Ovary (tissue), 9 donors: ENCODE data around the gene ATP5PB. TPM values are rescaled to one million over a fixed set of nuclear protein-coding genes. Genes with fewer than 3 reads are reported as not detected.

ENCODE experiments used
- DNase-seq, 5 donors: peaks; one replicate each; pipeline ENCODE4 v3.0.0-alpha.2; 2019 to 2020
- H3K27ac ChIP-seq, 2 donors: fragments of 200-600 bp; one replicate each; pipeline versions ENCODE4 v1.5.1 to v1.8.0; 2019 to 2022
- H3K27me3 ChIP-seq: fragments of 200-600 bp; one replicate; pipeline ENCODE4 v1.8.0; 2022
- H3K36me3 ChIP-seq: fragments of 200-600 bp; sonication (generic); one replicate; pipeline ENCODE4 v1.5.1; 2019
- H3K4me1 ChIP-seq: one replicate; pipeline ENCODE4 v1.8.1; 2013; ENCODE audit warnings: mild to moderate bottlenecking, moderate library complexity; ENCODE audit not compliant: insufficient read depth
- H3K4me3 ChIP-seq: fragments of 200-600 bp; sonication (generic); one replicate; pipeline ENCODE4 v1.5.1; 2017
- H3K9me3 ChIP-seq, 2 donors: fragments of 200-600 bp in 1 of 2; sonication (generic) in 1 of 2; one replicate each; pipeline versions ENCODE4 v1.5.1 to v1.8.1; 2013 to 2019; ENCODE audit warnings: mild to moderate bottlenecking in 1 of 2, moderate library complexity in 1 of 2
- CTCF ChIP-seq, 3 donors: fragments of 450-650 bp in 2 of 3; fragments of 200-600 bp in 1 of 3; IDR thresholded peaks; one replicate each; pipeline versions ENCODE4 v1.5.1 to v1.8.0; 2016 to 2022; ENCODE audit warnings: antibody characterized with exemption in 3 of 3, mild to moderate bottlenecking in 1 of 3
- EP300 ChIP-seq: sonication (generic); formaldehyde crosslinking; IDR thresholded peaks from one replicate; pipeline ENCODE4 v1.6.1; 2017; ENCODE audit warnings: antibody characterized with exemption
- POLR2A ChIP-seq: fragments of 450-650 bp; IDR thresholded peaks from one replicate; pipeline ENCODE4 v1.6.1; 2017; ENCODE audit warnings: antibody characterized with exemption, mild to moderate bottlenecking, moderate library complexity
- WGBS, 3 donors: extraction: QIAGEN DNeasy Blood & Tissue Kit in 1 of 3; methylation state at CpG; one replicate each; pipeline versions ENCODE4 v1.1.5 to v1.1.7; 2013 to 2017; 5-methylcytosine and 5-hydroxymethylcytosine counted together
- intact Hi-C, 4 donors: fragments of 100-400 bp; cut with DNase I; formaldehyde crosslinking; loops; one replicate each; pipeline versions ENCODE4 v1.11.0 to v1.15.1; 2022 to 2023
- polyA plus RNA-seq, 2 donors: library from polyadenylated mRNA; stranded (reverse); fragments of 200-250 nt in 1 of 2; fragments of 350-450 nt in 1 of 2; fragmentation: Illumina TruSeq in 1 of 2; extraction: RNeasy Lipid Tissue Mini Kit (QIAGEN cat#74804) in 1 of 2; gene quantifications; one replicate each; pipeline ENCODE4 v1.2.3, GENCODE V29; 2013 to 2014
- total RNA-seq, 7 donors: library from RNA; depleted of rRNA in 2 of 7; stranded (reverse); fragments of >200 nt in 2 of 7; fragmentation: NEBNext Ultra II Directional in 3 of 7; extraction: Animal tissue kit (Norgen Biotek cat#: 25700) in 3 of 7; gene quantifications; one replicate each; pipeline versions ENCODE4 v1.1.0 to v1.2.4, GENCODE V29; 2016 to 2023
- donor health status: DM: no; HTN: no; CAD: no; lungs with moderate emphysema.
- donor health status: DM: no; HTN: no; CAD: no.
- donor health status: Bipolar disorder and iron deficiency.
- donor health status: DM: yes; HTN: yes; CAD: no.
- donor health status: DM: no; HTN: no; CAD: no.
- donor health status: DM: yes; HTN: yes; CAD: no.

Gene ATP5PB
- total and polyA plus RNA-seq, 9 donors, result 125 to 277 (median 142) TPM

DNA sequence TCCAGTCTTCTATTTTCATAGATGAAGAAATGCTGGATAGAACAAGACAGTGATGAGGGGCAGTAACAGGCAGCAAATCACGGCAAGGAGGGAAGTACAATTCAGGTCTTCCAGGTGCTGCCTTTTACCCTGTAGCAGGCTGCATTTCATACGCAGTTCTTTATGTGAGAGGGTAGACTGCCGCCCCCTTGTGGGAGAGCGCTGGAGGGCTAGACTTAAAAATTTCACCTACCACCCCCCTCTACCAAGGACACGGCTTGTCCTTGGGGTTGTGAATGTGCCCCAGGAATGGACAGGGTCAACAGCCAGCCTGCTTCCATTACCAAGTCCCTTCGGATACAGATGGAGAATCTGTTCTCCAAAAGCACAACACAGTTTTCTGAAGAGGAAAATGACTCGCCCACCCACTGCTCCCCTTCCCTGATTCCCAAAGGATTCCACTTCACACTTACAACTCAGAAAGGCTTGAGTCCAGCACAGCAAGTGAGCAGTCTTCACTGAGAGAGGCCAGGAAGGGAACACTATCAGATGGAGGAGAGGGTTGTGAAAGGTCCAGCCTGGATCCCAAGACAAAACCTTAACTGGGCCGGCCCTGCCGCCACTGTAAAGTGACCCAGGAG lies 7.6 kb upstream of the ATP5PB start:
- Histone ChIP-seq H3K4me3 (no peak overlapping the region), H3K4me1 (no peaks in the 10 kb centered on the region), H3K27me3 (no peaks in the 10 kb centered on the region), H3K27ac (no peak overlapping the region), H3K36me3 (no peaks in the 10 kb centered on the region), H3K9me3 (no peaks in the 10 kb centered on the region)
- intact Hi-C loops, result no loop called here
- no peak for TF ChIP-seq CTCF (IDR thresholded peaks at IDR 0.05)
- TF ChIP-seq POLR2A, result no peak
- TF ChIP-seq EP300, result no peak
- no peak for DNase-seq
- WGBS, 3 donors, result 57 to 63% (median 59%) methylated on average over 9 of the region's 9 CpGs

DNA sequence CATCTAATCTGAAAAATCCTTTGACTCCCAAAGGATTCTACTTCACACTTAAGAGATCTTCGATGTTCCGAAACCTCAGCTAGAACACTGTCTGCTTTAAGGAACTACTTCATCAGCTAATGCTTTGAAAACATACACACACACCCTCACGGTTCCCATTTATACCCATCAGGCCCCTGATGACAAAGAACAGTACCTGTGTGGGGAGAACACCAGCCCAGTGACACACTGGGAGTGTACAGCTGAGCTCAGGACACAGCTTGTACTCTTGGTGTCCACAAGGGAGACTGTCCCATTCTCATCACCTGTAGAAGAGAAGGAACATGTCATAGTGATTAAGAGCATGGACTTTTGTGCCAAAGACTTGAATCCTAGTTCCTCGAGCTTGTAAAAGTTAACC lies 6.8 kb upstream of the ATP5PB start:
- 83 to 87% (median 85%) methylated on average over 4 of the region's 4 CpGs for WGBS, 3 donors
- Histone ChIP-seq H3K36me3 (no peaks in the 10 kb centered on the region), H3K9me3 (no peaks in the 10 kb centered on the region), H3K27ac (no peak overlapping the region), H3K4me1 (no peaks in the 10 kb centered on the region), H3K27me3 (no peaks in the 10 kb centered on the region), H3K4me3 (no peak overlapping the region)
- TF ChIP-seq POLR2A, result no peak
- TF ChIP-seq EP300, result no peak
- no peak for TF ChIP-seq CTCF (IDR thresholded peaks at IDR 0.05)
- intact Hi-C loops, result no loop called here
- DNase-seq, result no peak

DNA sequence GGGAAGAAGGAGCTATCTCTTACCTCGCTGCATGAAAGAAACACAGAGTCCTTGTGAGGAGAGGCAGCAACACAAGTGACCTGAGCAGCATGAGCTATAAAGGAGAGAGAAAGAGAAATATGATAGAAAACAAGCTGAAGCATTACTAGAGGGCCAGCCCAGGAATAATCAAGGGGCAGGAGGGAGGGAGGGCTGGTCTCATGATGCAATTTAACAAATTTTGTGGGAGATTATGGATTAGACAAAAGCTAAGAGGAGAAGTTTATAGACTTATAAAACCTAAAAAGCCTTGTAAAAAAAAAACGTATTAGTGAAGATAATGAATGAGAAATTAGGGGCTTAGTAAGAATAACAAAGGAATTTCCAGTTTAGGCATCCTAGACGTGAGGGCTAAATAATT lies 5.2 kb upstream of the ATP5PB start:
- intact Hi-C loops, result no loop called here
- Histone ChIP-seq H3K4me1 (peaks cover 3% of the 10 kb centered on the region), H3K4me3 (no peak overlapping the region), H3K9me3 (no peaks in the 10 kb centered on the region), H3K36me3 (no peaks in the 10 kb centered on the region), H3K27me3 (no peaks in the 10 kb centered on the region), H3K27ac (no peak overlapping the region)
- DNase-seq, result no peak
- TF ChIP-seq CTCF (IDR thresholded peaks at IDR 0.05), result no peak
- WGBS, 3 donors, result 68 to 85% (median 72%) methylated on average over 3 of the region's 3 CpGs

GRCh38 chr1:111446546-111446945 lies 2.7 kb upstream of the ATP5PB start:
- Histone ChIP-seq H3K4me3 (no peak overlapping the region), H3K4me1 (peaks cover 11% of the 10 kb centered on the region), H3K9me3 (no peaks in the 10 kb centered on the region), H3K27me3 (no peaks in the 10 kb centered on the region), H3K36me3 (no peaks in the 10 kb centered on the region), H3K27ac (no peak overlapping the region)
- whole genome bisulfite sequencing, 3 donors, result 90 to 95% (median 93%) methylated on average over 4 of the region's 4 CpGs
- DNase-seq, result no peak
- intact Hi-C loops, result no loop called here
- no peak for TF ChIP-seq POLR2A
- TF ChIP-seq CTCF (IDR thresholded peaks at IDR 0.05), result no peak
- no peak for TF ChIP-seq EP300
